ENCODE measurements around the gene ZCCHC17. TPM values are rescaled to one million over a fixed set of nuclear protein-coding genes. Genes with fewer than 3 reads are reported as not detected.
"Not testable (repeated sequence)": the region's sequence is repeated elsewhere in the genome, so short reads cannot be mapped to it uniquely, and the experiment has no call there.

Gene ZCCHC17
- total RNA-seq, 1 donor from 2014 or later: 26.3 TPM

DNA sequence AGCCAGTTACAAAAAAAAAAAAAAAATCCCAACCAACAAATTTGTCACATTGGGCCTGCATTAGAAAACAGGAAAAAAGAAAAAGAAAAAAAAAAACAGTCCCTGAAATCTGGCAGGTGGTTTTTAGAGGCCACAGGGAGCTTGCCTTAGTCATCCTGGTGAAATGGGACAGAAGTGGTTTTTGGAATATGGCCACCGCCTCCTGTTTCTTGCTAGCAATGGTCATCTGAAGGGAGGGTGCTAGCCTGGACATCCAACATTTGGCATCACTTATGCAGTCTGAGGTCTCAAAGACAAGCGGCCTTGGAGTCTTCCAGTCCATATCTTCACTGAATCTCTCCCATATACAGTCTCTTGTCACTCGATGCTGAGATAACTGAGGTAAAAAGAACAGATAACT lies 37.1 kb upstream of the ZCCHC17 start:
- no peaks in the 10 kb centered on the region for H3K9me3 Mint-ChIP-seq (ENCODE audit: unreplicated experiment)
- no peak overlapping the region for H3K27ac Mint-ChIP-seq (ENCODE audit: unreplicated experiment)
- no peak for DNase-seq (ENCODE audit: extremely low spot score, unreplicated experiment)
- H3K4me3 Mint-ChIP-seq (ENCODE audit: unreplicated experiment): no peak overlapping the region
- H3K36me3 Mint-ChIP-seq (ENCODE audit: unreplicated experiment): peaks cover 46% of the 10 kb centered on the region
- H3K4me1 Mint-ChIP-seq (ENCODE audit: unreplicated experiment): no peaks in the 10 kb centered on the region
- TF ChIP-seq, protein P1, sequence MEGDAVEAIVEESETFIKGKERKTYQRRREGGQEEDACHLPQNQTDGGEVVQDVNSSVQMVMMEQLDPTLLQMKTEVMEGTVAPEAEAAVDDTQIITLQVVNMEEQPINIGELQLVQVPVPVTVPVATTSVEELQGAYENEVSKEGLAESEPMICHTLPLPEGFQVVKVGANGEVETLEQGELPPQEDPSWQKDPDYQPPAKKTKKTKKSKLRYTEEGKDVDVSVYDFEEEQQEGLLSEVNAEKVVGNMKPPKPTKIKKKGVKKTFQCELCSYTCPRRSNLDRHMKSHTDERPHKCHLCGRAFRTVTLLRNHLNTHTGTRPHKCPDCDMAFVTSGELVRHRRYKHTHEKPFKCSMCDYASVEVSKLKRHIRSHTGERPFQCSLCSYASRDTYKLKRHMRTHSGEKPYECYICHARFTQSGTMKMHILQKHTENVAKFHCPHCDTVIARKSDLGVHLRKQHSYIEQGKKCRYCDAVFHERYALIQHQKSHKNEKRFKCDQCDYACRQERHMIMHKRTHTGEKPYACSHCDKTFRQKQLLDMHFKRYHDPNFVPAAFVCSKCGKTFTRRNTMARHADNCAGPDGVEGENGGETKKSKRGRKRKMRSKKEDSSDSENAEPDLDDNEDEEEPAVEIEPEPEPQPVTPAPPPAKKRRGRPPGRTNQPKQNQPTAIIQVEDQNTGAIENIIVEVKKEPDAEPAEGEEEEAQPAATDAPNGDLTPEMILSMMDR (IDR thresholded peaks at IDR 0.05): no peak
- no peaks in the 10 kb centered on the region for H3K27me3 Mint-ChIP-seq (ENCODE audit: unreplicated experiment)

DNA sequence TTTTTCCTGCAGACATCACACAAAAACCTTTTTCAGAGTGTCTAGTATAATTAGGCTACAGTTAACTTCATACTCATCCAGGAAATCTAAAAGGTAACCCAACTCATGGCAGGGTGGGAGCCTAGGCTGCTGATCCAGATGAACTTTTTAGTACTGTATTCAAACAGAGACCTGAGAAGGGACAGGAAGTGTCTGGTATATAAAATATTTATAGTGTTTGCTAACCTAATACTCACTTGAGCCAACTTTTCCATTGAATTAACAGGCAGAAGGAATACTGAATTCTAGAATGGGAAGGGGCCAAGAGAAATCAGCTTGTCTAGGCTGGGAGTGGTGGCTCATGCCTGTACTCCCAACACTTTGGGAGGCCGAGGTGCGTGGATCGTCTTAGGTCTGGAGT lies 34.9 kb upstream of the ZCCHC17 start:
- Mint-ChIP-seq H3K27ac (ENCODE audit: unreplicated experiment) (no peak overlapping the region), H3K4me3 (ENCODE audit: unreplicated experiment) (no peak overlapping the region), H3K9me3 (ENCODE audit: unreplicated experiment) (no peaks in the 10 kb centered on the region), H3K4me1 (ENCODE audit: unreplicated experiment) (no peaks in the 10 kb centered on the region), H3K27me3 (ENCODE audit: unreplicated experiment) (no peaks in the 10 kb centered on the region), H3K36me3 (ENCODE audit: unreplicated experiment) (peaks cover 53% of the 10 kb centered on the region)
- TF ChIP-seq, protein P1 (IDR thresholded peaks at IDR 0.05): no peak
- no peak for DNase-seq (ENCODE audit: extremely low spot score, unreplicated experiment)

DNA sequence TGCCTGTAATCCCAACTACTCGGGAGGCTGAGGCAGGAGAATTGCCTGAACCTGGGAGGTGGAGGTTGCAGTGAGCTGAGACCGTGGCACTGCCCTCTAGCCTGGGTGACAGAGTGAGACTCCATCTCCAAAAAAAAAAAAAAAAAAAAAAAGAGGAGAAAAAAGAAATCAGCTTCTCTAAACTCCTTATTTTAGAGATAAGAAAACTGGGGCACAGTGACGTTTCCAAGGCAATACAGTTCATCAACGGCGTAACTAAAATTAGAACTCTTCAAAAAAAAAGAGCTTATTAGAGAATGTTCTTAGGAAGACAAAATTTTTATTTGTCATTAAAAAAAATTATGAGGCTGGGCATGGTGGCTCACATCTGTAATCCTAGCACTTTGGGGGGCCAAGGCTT lies 34.4 kb upstream of the ZCCHC17 start:
- H3K27me3 Mint-ChIP-seq (ENCODE audit: unreplicated experiment); H3K4me1 Mint-ChIP-seq (ENCODE audit: unreplicated experiment); H3K27ac Mint-ChIP-seq (ENCODE audit: unreplicated experiment); H3K9me3 Mint-ChIP-seq (ENCODE audit: unreplicated experiment); H3K4me3 Mint-ChIP-seq (ENCODE audit: unreplicated experiment): not testable (repeated sequence)
- DNase-seq (ENCODE audit: extremely low spot score, unreplicated experiment): peak; percentile 23
- peaks cover 55% of the 10 kb centered on the region for H3K36me3 Mint-ChIP-seq (ENCODE audit: unreplicated experiment)

DNA sequence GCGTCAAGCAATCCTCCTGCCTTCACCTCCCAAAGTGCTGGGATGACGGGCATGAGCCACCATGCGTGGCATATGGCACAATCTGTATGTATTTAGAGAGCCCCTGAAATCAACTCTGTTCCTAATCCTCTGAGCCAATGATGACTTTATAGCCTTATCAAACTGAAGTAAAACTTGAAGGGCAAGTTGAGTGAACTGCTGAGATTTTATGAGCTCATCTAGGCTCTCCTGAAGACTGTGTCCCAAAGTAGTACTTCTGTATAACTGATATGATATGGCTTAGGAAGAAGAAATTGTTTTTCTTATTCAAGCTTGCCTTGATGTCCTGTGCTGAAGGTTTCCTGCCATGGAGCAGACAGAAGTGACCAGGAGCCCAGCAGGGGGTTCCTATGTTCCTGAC lies 33.4 kb upstream of the ZCCHC17 start:
- Mint-ChIP-seq H3K27me3 (ENCODE audit: unreplicated experiment) (no peaks in the 10 kb centered on the region), H3K4me3 (ENCODE audit: unreplicated experiment) (no peak overlapping the region), H3K27ac (ENCODE audit: unreplicated experiment) (no peak overlapping the region), H3K9me3 (ENCODE audit: unreplicated experiment) (no peaks in the 10 kb centered on the region), H3K36me3 (ENCODE audit: unreplicated experiment) (peaks cover 48% of the 10 kb centered on the region), H3K4me1 (ENCODE audit: unreplicated experiment) (no peaks in the 10 kb centered on the region)
- peak; percentile 21 for DNase-seq (ENCODE audit: extremely low spot score, unreplicated experiment)
- TF ChIP-seq, protein P1 (IDR thresholded peaks at IDR 0.05): no peak

DNA sequence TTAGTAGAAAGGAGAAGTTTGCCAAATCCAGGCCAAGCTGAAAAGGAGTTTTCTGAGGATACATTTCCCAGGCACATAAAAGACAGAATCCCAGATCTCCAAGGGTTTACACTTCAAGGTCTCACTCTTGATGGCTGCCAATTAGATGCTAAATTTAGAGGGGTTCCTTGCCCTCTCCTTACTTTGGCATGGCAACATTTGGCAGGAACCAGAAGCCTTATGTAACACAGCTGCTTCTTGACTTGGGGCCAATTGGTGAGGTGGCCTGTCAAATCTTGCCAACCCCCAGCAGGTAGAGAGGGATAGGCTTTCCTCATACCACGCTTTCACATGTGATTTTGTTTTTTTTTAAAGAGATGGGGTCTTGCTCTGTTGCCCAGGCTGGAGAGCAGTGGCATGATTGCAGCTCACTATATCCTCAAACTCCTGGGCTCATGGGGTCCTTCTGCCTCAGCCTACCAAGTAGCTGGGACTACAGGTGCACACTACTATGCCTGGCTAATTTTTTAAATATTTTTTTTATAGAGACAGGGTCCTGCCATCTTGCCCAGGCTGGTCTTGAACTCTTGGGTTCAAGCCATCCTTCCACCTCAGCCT lies 31.9 kb upstream of the ZCCHC17 start:
- peak; percentile 36 for DNase-seq (ENCODE audit: extremely low spot score, unreplicated experiment)
- TF ChIP-seq, protein P1 (IDR thresholded peaks at IDR 0.05): no peak
- H3K9me3 Mint-ChIP-seq (ENCODE audit: unreplicated experiment): no peaks in the 10 kb centered on the region
- no peak overlapping the region for H3K27ac Mint-ChIP-seq (ENCODE audit: unreplicated experiment)
- no peaks in the 10 kb centered on the region for H3K4me1 Mint-ChIP-seq (ENCODE audit: unreplicated experiment)
- H3K36me3 Mint-ChIP-seq (ENCODE audit: unreplicated experiment): peaks cover 44% of the 10 kb centered on the region
- H3K4me3 Mint-ChIP-seq (ENCODE audit: unreplicated experiment): no peak overlapping the region
- no peaks in the 10 kb centered on the region for H3K27me3 Mint-ChIP-seq (ENCODE audit: unreplicated experiment)

DNA sequence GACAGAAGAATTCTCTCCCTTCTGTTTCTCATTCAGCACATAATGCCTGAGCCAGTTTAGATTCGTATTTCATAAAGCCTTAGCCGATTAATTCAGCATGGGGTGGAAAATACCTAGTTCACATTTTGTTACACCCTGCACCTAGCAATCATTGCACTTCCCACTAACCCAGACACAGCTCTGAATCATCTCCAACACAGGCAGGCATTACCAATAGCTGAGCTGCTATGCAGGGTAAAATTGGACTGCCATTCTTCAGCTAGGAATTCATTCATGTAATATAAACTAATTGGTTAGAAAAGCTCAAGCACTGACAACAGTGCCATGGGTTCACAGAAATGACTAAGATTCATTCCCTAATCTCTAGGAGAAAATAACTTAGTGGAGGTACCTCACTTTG lies 30.3 kb upstream of the ZCCHC17 start:
- no peaks in the 10 kb centered on the region for H3K9me3 Mint-ChIP-seq (ENCODE audit: unreplicated experiment)
- TF ChIP-seq, protein P1 (IDR thresholded peaks at IDR 0.05): no peak
- H3K4me1 Mint-ChIP-seq (ENCODE audit: unreplicated experiment): no peaks in the 10 kb centered on the region

More for the DNA sequence above, 30.3 kb upstream of the ZCCHC17 start:
- Mint-ChIP-seq H3K27me3 (ENCODE audit: unreplicated experiment) (no peaks in the 10 kb centered on the region), H3K27ac (ENCODE audit: unreplicated experiment) (no peak overlapping the region), H3K36me3 (ENCODE audit: unreplicated experiment) (peaks cover 45% of the 10 kb centered on the region), H3K4me3 (ENCODE audit: unreplicated experiment) (no peak overlapping the region)
- peak; percentile 4 for DNase-seq (ENCODE audit: extremely low spot score, unreplicated experiment)

All from osteocyte (in vitro differentiated cells).